NCI-H2081 treated with DMSO at 0.1 percent for 48 hours (cell line): ENCODE results near the gene SNRNP70.

Experiments used
- DNase-seq: peaks from one replicate; lab custom pipeline; 2025; lab: John Stamatoyannopoulos, UW

Gene SNRNP70

GRCh38 chr19:49102303-49102702 lies 17.1 kb downstream of the SNRNP70 start:
- DNase-seq, result no peak

GRCh38 chr19:49103331-49104085 lies 18.3 kb downstream of the SNRNP70 start:
- DNase-seq, result no peak

DNA sequence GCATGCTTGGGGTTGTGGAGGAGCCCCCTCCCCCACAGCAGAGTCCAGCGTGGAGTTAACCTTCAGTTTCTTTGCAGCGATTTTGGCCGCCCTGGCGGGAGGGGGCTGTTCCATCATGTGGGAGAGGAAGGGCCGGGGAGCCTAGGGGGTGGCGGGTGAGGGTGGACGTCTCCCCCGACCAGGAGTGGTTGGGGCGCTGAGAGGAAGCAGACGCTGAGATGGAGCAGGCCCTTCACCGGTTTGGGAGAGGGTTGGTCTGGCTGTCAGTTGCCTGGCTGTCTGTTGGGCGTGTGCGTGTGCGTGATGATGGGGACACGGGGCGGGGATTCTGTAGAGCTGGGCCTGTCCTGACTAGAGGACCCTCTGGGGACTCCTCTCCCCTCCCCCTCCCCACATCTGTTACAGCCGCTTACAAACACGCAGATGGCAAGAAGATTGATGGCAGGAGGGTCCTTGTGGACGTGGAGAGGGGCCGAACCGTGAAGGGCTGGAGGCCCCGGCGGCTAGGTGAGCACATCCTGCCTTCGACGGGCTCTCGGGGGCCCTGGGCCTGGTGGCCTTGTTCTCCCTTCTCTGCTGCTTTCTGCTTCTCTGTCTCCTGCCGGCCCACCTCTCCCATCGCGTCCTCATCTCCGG lies 19.1 kb downstream of the SNRNP70 start:
- DNase-seq, result no peak

GRCh38 chr19:49106648-49107135 lies 21.4 kb downstream of the SNRNP70 start:
- DNase-seq, result no peak

DNA sequence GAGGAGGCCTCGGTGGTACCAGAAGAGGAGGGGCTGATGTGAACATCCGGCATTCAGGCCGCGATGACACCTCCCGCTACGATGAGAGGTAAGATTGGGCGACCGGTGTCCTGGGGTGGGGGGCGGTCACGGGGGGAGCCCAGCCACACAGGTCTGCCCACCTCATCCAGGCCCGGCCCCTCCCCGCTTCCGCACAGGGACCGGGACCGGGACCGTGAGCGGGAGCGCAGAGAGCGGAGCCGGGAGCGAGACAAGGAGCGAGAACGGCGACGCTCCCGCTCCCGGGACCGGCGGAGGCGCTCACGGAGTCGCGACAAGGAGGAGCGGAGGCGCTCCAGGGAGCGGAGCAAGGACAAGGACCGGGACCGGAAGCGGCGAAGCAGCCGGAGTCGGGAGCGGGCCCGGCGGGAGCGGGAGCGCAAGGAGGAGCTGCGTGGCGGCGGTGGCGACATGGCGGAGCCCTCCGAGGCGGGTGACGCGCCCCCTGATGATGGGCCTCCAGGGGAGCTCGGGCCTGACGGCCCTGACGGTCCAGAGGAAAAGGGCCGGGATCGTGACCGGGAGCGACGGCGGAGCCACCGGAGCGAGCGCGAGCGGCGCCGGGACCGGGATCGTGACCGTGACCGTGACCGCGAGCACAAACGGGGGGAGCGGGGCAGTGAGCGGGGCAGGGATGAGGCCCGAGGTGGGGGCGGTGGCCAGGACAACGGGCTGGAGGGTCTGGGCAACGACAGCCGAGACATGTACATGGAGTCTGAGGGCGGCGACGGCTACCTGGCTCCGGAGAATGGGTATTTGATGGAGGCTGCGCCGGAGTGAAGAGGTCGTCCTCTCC lies 22.6 kb downstream of the SNRNP70 start:
- DNase-seq, result no peak

GRCh38 chr19:49109051-49109450 lies 23.8 kb downstream of the SNRNP70 start:
- DNase-seq, result no peak

DNA sequence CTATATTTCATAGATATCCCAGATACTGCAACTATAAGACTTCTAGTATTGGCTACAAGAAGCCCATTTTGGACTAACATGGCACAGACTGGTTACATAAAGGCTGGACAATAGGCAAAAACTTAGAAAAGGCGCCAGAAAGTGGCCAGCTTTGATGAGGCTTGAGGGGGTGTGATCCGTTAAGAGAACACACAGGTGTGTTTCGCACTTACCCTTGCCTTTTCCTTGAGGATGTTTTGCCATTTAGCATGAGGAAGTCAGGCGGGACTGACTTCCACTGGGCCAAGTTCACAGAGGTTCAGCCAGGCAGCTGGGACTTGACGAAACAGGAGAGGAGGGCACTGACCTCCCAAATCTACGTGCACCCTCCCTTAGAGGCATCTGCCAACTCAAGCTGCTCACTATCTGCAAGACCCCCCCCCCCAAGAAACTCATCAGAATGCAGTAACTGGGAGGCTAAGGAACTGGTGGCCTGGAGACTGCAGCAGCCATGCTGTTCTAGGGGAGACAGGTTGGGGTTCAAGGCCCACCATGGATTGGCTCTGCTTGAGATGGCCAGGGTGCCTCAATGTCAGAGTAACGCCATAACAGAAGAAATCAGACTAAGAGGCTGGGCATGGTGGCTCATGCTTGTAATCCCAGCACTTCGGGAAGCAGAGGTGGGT lies 24.4 kb downstream of the SNRNP70 start:
- DNase-seq, result no peak

- no peak for DNase-seq
These were observed 25.3 kb downstream of the SNRNP70 start for GRCh38 chr19:49110567-49110966.

GRCh38 chr19:49111218-49111998 lies 26.2 kb downstream of the SNRNP70 start:
- DNase-seq, result no peak

DNA sequence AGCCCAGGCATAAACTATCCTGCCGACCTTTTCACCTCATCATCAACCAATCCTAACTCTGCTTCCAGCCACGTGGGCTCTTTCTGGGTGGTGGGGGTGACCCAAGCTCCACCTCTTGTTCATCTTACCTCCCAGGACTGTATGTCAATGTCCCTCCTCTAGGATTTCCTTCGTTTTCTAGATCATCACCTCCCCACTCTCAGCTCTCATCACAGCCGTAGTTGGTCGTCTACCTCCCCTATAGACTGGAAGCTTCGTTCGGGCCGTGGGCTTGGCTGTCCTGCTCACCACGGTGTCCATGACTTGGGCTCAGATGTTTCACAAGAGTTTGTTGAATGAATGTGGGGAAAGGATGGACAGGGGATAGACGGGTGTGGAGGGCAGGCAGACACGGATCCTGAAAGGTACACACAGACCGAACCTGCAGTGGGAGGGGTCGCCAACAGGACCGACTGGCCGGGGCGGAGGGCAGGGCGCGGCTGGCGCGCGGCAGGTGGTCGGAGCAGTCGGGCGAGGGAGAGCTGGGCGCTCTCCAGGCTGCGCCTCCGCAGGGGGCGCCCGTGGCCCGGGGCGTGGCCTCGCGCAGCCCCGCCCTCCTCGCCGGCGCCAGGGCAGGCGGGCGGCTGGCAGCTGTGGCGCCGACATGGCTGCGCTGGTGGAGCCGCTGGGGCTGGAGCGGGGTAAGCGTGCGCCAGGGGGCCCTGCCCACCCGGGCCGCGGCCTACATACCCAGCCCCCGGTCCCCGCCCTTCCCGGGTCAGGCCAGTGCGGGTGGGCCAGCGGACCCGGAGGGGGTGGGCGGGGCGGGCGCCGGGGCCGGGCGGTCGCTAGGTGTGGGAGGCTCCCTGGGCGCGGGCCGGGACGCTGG lies 28.7 kb downstream of the SNRNP70 start, which contains the start of gene LIN7B:
Gene LIN7B (plus strand): TSS at position 609 of the 868 bp plus-strand sequence. CDS start 35 bp downstream, at position 644.
- DNase-seq, result no peak

- DNase-seq, result no peak
These were observed 29.5 kb downstream of the SNRNP70 start for GRCh38 chr19:49114630-49115363.

DNA sequence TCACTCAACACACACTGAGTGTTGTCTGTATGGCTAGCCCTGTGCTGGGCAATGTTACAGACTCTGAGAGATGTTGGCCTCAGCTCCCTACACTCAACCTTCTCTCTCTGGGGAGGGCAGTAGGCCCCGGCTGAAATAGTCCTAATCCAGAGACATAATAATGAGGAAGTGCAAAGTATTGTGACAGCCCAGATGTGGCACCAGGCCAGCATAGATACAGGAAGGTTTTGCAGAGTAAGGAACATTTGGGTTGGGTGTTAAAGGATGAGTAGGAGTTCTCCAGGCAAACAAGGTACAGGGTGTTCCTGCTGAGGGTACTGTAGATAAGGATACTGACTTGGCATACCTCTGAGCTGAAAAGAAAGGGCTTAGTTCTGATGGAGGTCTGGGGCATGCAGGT lies 31.3 kb downstream of the SNRNP70 start:
- DNase-seq, result no peak

DNA sequence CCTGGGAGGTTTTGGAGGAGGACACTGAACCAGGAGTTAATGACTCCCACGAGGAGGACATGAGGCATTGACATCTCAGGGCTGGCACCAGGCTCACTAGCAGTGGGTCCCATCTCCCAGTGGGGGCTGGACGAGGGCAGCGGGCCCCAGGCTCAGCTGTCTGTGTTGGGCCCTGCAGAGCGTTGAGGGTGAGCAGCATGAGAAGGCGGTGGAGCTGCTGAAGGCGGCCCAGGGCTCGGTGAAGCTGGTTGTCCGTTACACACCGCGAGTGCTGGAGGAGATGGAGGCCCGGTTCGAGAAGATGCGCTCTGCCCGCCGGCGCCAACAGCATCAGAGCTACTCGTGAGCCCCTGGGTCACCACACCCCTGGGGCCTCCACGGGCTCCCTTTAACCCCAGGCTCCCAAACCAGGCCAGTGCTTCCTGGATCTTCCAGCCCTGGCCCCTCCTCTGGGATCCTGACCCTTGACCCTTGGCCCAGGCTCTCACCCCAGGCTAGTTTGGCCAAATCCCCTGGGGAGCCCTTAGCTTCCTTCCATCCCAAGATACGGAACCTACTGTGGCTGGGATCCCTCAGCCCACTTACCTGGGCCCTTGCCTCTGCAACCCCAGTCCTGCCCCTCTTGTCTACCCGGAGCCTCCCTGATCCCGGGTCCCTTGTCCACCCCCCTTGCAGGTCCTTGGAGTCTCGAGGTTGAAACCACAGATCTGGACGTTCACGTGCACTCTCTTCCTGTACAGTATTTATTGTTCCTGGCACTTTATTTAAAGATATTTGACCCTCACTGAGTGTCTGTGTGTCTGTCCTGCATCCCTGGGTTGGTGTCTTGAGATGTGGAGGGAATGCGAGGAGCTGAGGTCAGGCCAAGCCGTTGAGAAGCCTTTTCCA lies 32.7 kb downstream of the SNRNP70 start:
- no peak for DNase-seq

- peak; percentile 71 for DNase-seq
These were observed 33.5 kb downstream of the SNRNP70 start, which contains the start of gene C19orf73 for GRCh38 chr19:49118565-49119410. TSS of gene C19orf73 (minus strand) at chr19:49119143. CDS start at chr19:49119022, 121 bp downstream.

DNA sequence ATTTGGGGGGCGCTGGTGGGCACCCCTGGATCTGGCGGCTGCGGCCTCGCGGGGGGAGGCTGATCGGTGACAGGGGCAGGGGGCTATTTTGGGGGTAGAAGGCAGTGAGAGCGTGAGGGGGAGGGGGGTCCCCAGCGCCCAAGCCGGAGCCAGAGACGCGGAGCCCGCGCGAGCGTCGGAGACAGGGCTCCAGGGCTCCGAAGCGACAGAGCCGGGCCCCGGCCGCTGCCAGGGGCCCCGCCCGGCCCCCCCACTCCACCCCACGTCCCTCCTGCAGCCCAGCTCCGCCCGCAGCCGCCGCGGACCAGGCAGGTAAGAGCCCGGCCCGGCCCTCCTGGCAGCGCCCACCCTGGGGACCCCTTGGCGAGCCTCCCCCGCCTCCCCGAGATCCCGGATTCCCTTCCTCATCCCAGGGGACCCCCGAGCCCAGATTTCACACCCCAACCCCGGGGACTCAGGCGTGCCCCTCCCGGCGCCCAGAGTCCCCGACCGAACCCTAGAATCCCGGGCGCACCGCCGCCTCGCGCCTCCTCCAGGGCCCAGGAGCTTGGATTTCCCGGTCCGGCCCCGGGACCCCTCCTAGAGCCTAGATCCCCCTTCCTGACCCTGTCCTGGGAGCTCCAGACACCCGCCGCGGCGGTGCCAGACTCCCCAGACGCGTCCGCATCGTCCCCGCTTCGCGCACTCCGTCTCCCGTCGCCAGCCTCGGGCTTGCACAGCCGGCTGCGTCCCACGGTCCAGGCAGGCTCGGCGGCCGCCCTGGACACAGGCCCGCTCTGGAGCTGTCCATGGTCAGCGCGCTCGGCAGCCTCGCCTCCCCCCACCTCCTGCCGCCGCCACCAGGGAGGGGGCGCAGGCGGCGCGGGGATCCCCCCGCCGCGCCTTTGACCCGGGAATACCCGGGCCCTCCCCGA lies 34.4 kb downstream of the SNRNP70 start, which contains the start of gene PPFIA3:
Gene PPFIA3 (plus strand): TSS at position 134 of the 914 bp plus-strand sequence. CDS start 8,330 bp downstream, outside the sequence.
- no peak for DNase-seq

- DNase-seq, result no peak
These were observed 35.1 kb downstream of the SNRNP70 start for GRCh38 chr19:49120325-49120683.
